OCI-LY7 (cell line): ENCODE data around the gene PRKAB1. TPM values are rescaled to one million over a fixed set of nuclear protein-coding genes. Genes with fewer than 3 reads are reported as not detected.

Experiments
- BruUV-seq: library from RNA; stranded (reverse); fragments of 400-500 nt; replicated peaks from 2 replicates; lab custom pipeline; 2021; lab: Mats Ljungman, UMichigan
- CTCF ChIA-PET: fragments of 300-600 bp; sonication (Branson Sonifier 250); formaldehyde crosslinking; loops from one replicate; lab custom pipeline; 2022; ENCODE audit warnings: antibody characterized with exemption; ENCODE audit not compliant: unreplicated experiment; lab: Charles Lee
- POLR2A ChIA-PET: fragments of 300-600 bp; sonication (Branson Sonifier 250); formaldehyde crosslinking; loops from one replicate; lab custom pipeline; 2022; ENCODE audit warnings: antibody characterized with exemption; lab: Charles Lee
- DNase-seq: peaks from one replicate; pipeline ENCODE4 v3.0.0-alpha.2; 2015; ENCODE audit warnings: low spot score
- H2AFZ ChIP-seq: fragments of 200-600 bp; sonication (generic), shearing (Covaris generic); 2 replicates; pipeline ENCODE4 v1.6.1; 2014; ENCODE audit warnings: mild to moderate bottlenecking, antibody characterized with exemption, low read length, moderate library complexity
- H3K27ac ChIP-seq: fragments of 200-600 bp; sonication (generic); 2 replicates; pipeline ENCODE4 v1.5.1; 2014; ENCODE audit warnings: mixed run types, low read depth, mild to moderate bottlenecking, moderate library complexity, low read length, inconsistent platforms; ENCODE audit not compliant: poor library complexity, severe bottlenecking
- H3K36me3 ChIP-seq: fragments of 200-600 bp; sonication (generic); 2 replicates; pipeline ENCODE4 v1.6.1; 2014; ENCODE audit warnings: mild to moderate bottlenecking, antibody characterized with exemption, low read length, moderate library complexity, mixed read lengths; ENCODE audit not compliant: insufficient read depth
- H3K4me1 ChIP-seq: fragments of 200-600 bp; sonication (generic); 2 replicates; pipeline ENCODE4 v1.5.1; 2014; ENCODE audit warnings: mild to moderate bottlenecking, low read length; ENCODE audit not compliant: insufficient read depth, poor library complexity, severe bottlenecking
- H3K4me2 ChIP-seq: fragments of 200-600 bp; sonication (generic); 2 replicates; pipeline ENCODE4 v1.6.1; 2014; ENCODE audit warnings: mild to moderate bottlenecking, low read length
- H3K4me3 ChIP-seq: fragments of 200-600 bp; sonication (generic); 2 replicates; pipeline ENCODE4 v1.5.1; 2014; ENCODE audit warnings: mild to moderate bottlenecking, low read depth, low read length; ENCODE audit not compliant: poor library complexity, severe bottlenecking
- H3K79me2 ChIP-seq: fragments of 200-600 bp; sonication (generic); 2 replicates; pipeline ENCODE4 v1.6.1; 2016; ENCODE audit warnings: low read depth, mild to moderate bottlenecking, low read length, moderate library complexity, mixed read lengths; ENCODE audit not compliant: insufficient read depth
- H3K9me2 ChIP-seq: fragments of 200-600 bp; sonication (generic); 2 replicates; pipeline ENCODE4 v1.6.1; 2016; ENCODE audit warnings: mild to moderate bottlenecking, low read length, mixed read lengths; ENCODE audit not compliant: insufficient read depth
- H3K9me3 ChIP-seq: fragments of 200-600 bp; sonication (generic); 2 replicates; pipeline ENCODE4 v1.6.1; 2014; ENCODE audit warnings: mild to moderate bottlenecking, mixed run types, low read length, mixed read lengths
- H4K20me1 ChIP-seq: fragments of 200-600 bp; sonication (generic); 2 replicates; pipeline ENCODE4 v1.6.1; 2014; ENCODE audit warnings: mild to moderate bottlenecking, antibody characterized with exemption, low read length, moderate library complexity, mixed read lengths; ENCODE audit not compliant: insufficient read depth
- EZH2phosphoT487 ChIP-seq: fragments of 200-600 bp; sonication (generic); IDR thresholded peaks from 2 replicates; pipeline ENCODE4 v1.6.1; 2018; ENCODE audit warnings: low read depth, borderline replicate concordance, mild to moderate bottlenecking, mixed run types, antibody characterized with exemption, low read length, moderate library complexity, mixed read lengths
- intact Hi-C: fragments of 100-400 bp; cut with micrococcal nuclease; formaldehyde crosslinking; loops from one replicate; pipeline ENCODE4 v1.10.0; 2022; ENCODE audit not compliant: unreplicated experiment
- total RNA-seq, 2 experiments: library from RNA; depleted of rRNA in 1 of 2; stranded (reverse); fragments of >200 nt in 1 of 2; shearing (Covaris generic) in 1 of 2; gene quantifications; 2 replicates each; pipeline ENCODE4 v1.2.3, GENCODE V29; 2014 to 2022
- TF ChIP-seq, protein P1 (sequence below): fragments of 200-600 bp; sonication (generic); conservative IDR thresholded peaks from 2 replicates; pipeline ENCODE4 v1.5.1; 2014; ENCODE audit warnings: mild to moderate bottlenecking, antibody characterized with exemption, low read length, moderate library complexity, mixed read lengths

Gene PRKAB1
- total RNA-seq, 2 experiments from 2014 or later, result 32.4 to 45.1 TPM

DNA sequence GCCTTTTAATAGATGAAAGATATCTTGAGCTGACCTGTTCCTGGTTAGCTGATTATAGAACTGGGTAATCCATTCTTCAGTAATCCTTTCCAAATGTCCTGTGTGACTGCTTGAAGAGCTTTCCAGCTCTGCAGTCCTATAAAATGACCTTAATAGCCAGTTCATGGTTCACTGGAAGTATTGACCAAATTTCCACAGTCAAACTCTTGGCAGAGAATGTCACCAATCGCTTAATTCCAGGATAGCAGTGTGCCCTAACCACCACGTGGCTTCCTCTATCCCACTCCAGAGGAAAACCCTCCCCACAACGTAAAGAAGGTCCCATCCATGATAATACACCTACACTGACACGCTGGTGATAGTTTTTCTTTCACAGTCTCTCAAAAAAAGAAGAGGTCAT is 17.4 kb downstream of the PRKAB1 start:
- intact Hi-C loops, result no loop called here
- POLR2A ChIA-PET, result no interaction called here

DNA sequence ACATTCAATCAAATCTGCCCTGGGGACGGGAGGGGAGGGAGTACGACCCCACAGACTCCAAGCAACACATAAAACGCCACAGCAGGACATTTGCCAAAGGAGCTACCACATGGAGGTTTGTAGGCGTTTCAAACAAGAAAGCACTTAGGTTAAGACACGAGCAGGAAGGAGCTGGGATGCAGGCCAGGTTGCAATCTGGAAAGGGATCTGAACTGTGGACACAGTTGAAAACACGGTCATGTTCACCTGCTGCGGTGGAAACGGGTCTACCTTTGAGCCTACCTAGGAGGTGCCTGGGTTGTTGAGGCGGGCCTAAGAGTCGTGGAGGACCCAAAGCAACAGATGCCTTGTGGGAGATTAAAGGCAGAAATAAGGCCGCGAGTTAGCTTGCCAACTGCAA is 18.4 kb downstream of the PRKAB1 start:
- Histone ChIP-seq H3K4me1 (peaks cover 18% of the 10 kb centered on the region), H3K9me3 (no peaks in the 10 kb centered on the region), H3K79me2 (no peaks in the 10 kb centered on the region), H3K4me3 (no peak overlapping the region), H3K27ac (no peak overlapping the region), H3K36me3 (peaks cover 71% of the 10 kb centered on the region), H3K4me2 (no peak overlapping the region), H4K20me1 (no peaks in the 10 kb centered on the region), H2AFZ (no peak overlapping the region), H3K9me2 (no peaks in the 10 kb centered on the region)
- intact Hi-C loops, result no loop called here
- CTCF ChIA-PET, result no interaction called here
- POLR2A ChIA-PET, result no interaction called here
- DNase-seq, result no peak
- no TSS peak for BruUV-seq
- TF ChIP-seq, protein P1, sequence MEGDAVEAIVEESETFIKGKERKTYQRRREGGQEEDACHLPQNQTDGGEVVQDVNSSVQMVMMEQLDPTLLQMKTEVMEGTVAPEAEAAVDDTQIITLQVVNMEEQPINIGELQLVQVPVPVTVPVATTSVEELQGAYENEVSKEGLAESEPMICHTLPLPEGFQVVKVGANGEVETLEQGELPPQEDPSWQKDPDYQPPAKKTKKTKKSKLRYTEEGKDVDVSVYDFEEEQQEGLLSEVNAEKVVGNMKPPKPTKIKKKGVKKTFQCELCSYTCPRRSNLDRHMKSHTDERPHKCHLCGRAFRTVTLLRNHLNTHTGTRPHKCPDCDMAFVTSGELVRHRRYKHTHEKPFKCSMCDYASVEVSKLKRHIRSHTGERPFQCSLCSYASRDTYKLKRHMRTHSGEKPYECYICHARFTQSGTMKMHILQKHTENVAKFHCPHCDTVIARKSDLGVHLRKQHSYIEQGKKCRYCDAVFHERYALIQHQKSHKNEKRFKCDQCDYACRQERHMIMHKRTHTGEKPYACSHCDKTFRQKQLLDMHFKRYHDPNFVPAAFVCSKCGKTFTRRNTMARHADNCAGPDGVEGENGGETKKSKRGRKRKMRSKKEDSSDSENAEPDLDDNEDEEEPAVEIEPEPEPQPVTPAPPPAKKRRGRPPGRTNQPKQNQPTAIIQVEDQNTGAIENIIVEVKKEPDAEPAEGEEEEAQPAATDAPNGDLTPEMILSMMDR, result no peak
- no peak for TF ChIP-seq EZH2phosphoT487

More for the DNA sequence above, 17.4 kb downstream of the PRKAB1 start:
- DNase-seq, result no peak
- H3K36me3 ChIP-seq, result peaks cover 76% of the 10 kb centered on the region
- no peak overlapping the region for H3K27ac ChIP-seq
- H3K4me3 ChIP-seq, result no peak overlapping the region
- CTCF ChIA-PET, result no interaction called here
- no peak for TF ChIP-seq EZH2phosphoT487
- TF ChIP-seq, protein P1, result no peak
- H2AFZ ChIP-seq, result no peak overlapping the region
- no peak overlapping the region for H3K4me2 ChIP-seq
- H3K79me2 ChIP-seq, result no peaks in the 10 kb centered on the region
- H3K9me3 ChIP-seq, result no peaks in the 10 kb centered on the region
- H3K4me1 ChIP-seq, result peaks cover 19% of the 10 kb centered on the region
- no peaks in the 10 kb centered on the region for H3K9me2 ChIP-seq
- BruUV-seq, result no TSS peak
- H4K20me1 ChIP-seq, result no peaks in the 10 kb centered on the region

DNA sequence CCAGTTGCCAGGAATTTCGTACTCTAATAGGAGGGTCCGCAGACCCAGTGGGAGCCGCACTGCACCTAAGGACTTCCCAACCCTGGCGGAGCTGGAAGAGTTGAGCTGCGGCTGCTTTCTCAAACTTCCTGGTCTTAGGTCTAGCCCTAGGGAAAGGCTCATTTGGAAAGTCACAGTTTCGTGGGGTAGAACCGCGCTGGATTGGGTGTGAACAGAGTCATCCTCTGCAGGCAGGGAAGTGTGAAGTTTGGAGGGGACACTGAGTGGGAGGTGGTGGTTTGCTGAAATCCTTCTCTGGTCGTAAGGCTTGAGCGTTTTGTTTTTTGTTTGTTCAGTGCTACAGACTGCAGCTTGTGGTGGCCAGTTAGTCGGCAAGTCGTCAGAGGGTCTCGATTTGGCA is 18.8 kb downstream of the PRKAB1 start:
- Histone ChIP-seq H3K79me2 (no peaks in the 10 kb centered on the region), H4K20me1 (no peaks in the 10 kb centered on the region), H3K9me3 (no peaks in the 10 kb centered on the region), H3K9me2 (no peaks in the 10 kb centered on the region), H3K36me3 (peaks cover 71% of the 10 kb centered on the region), H3K4me2 (no peak overlapping the region), H3K4me1 (peaks cover 14% of the 10 kb centered on the region), H2AFZ (no peak overlapping the region), H3K4me3 (no peak overlapping the region), H3K27ac (no peak overlapping the region)
- intact Hi-C loops, result no loop called here
- BruUV-seq, result no TSS peak
- ChIA-PET CTCF (no interaction called here), POLR2A (no interaction called here)
- DNase-seq, result no peak
- TF ChIP-seq, protein P1, result no peak
- no peak for TF ChIP-seq EZH2phosphoT487
